Tibial nerve (tissue), 4 donors: Measurements from ENCODE around the gene RPS28.

Experiments
- EP300 ChIP-seq, 2 donors: sonication (generic); formaldehyde crosslinking; IDR thresholded peaks; one replicate each; pipeline ENCODE4 v1.6.1; 2017; ENCODE audit warnings: antibody characterized with exemption in 2 of 2, mild to moderate bottlenecking in 1 of 2
- POLR2A ChIP-seq, 2 donors: fragments of 450-650 bp; IDR thresholded peaks; one replicate each; pipeline ENCODE4 v1.6.1; 2017; ENCODE audit warnings: antibody characterized with exemption in 2 of 2, mild to moderate bottlenecking in 2 of 2, moderate library complexity in 2 of 2
- TF ChIP-seq, protein P1 (sequence below), 5 experiments: fragments of 200-600 bp in 3 of 5; fragments of 450-650 bp in 2 of 5; sonication (generic) in 3 of 5; IDR thresholded peaks; one replicate each; pipeline ENCODE4 v1.5.1; 2016 to 2019; ENCODE audit warnings: antibody characterized with exemption in 5 of 5, mild to moderate bottlenecking in 3 of 5, moderate library complexity in 2 of 5

DNA sequence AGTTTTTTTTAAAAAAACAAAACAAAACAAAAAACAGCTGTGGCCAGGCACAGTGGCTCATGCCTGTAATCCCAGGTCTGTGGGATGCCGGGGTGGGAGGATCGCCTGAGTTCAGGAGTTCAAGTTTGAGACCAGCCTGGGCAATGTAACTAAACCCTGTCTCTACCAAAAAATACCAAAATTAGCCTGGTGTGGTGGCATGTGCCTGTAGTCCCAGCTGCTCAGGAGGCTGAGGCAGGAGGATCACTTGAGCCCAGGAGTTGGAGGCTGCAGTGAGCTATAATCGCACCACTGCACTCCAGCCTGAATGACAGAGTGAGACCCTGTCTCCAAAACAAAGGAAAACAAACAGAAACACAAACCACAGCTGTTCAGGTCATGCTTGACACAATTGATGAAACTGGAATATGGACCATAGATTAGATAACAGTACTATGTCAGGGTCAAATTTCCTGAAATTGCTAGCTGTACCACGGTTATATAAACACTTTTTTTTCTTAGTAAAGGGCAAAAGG is 35.8 kb downstream of the RPS28 start:
- TF ChIP-seq, protein P1, sequence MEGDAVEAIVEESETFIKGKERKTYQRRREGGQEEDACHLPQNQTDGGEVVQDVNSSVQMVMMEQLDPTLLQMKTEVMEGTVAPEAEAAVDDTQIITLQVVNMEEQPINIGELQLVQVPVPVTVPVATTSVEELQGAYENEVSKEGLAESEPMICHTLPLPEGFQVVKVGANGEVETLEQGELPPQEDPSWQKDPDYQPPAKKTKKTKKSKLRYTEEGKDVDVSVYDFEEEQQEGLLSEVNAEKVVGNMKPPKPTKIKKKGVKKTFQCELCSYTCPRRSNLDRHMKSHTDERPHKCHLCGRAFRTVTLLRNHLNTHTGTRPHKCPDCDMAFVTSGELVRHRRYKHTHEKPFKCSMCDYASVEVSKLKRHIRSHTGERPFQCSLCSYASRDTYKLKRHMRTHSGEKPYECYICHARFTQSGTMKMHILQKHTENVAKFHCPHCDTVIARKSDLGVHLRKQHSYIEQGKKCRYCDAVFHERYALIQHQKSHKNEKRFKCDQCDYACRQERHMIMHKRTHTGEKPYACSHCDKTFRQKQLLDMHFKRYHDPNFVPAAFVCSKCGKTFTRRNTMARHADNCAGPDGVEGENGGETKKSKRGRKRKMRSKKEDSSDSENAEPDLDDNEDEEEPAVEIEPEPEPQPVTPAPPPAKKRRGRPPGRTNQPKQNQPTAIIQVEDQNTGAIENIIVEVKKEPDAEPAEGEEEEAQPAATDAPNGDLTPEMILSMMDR (IDR thresholded peaks at IDR 0.05) = no peak
- TF ChIP-seq POLR2A (IDR thresholded peaks at IDR 0.05) (no peak), EP300 (IDR thresholded peaks at IDR 0.05) (no peak)
